Fibroblast of villous mesenchyme (primary cell): ENCODE results near the gene PIK3AP1. TPM values are rescaled to one million over a fixed set of nuclear protein-coding genes. Genes with fewer than 3 reads are reported as not detected.

Experiments
- DNase-seq: peaks from one replicate; pipeline ENCODE4 v3.0.0-alpha.2; 2010; ENCODE audit warnings: low read depth
- H3K4me3 ChIP-seq: 2 replicates; pipeline ENCODE4 v1.5.1; 2011; ENCODE audit warnings: low read depth, mild to moderate bottlenecking, low read length
- total RNA-seq: library from RNA; depleted of rRNA; stranded (reverse); fragments of >200 nt; gene quantifications from 2 replicates; pipeline ENCODE4 v1.2.3, GENCODE V29; 2012
- TF ChIP-seq, protein P1 (sequence below): IDR thresholded peaks from 2 replicates; pipeline ENCODE4 v1.5.1; 2012; ENCODE audit warnings: low read depth, mild to moderate bottlenecking, low read length; ENCODE audit not compliant: insufficient read depth

Gene PIK3AP1
- total RNA-seq, 1 donor: not detected

DNA sequence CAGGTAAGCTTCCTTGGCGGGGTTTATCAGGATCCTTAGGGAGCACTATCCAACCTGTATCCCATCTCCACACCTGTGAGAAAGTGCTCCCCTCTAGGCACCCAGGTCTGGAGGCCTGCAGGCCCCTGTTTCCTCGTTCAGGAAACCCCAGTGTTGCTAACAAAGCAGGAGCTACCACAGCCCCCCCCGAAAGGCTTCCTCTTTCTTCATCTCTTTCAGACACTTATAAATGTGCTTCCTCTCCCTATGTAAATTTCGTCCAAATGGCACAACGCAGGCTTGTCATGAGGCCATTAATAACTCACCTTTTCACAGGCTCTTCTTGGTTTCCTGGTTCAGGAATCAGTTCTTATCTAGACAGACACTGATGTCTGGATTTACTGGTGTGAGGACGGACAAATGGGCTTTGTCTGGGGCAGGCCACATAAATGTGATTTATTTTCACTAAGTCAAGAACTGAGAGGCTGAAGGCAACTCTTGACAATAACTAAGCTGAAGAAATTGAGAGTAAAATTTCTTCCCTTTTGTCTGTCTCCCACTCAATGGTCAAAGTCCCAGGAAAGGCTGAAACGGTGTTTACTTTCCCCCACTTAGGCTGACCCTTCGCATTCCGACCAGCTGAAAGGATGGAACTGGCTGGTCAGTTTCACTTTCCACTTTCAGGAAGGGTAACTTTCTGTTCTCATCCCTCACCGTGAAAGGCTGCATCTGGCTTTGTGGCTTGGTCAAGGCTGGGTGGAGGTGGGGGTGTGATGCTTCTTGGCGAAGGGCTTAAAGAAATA lies 46.8 kb downstream of the PIK3AP1 start:
- TF ChIP-seq, protein P1, sequence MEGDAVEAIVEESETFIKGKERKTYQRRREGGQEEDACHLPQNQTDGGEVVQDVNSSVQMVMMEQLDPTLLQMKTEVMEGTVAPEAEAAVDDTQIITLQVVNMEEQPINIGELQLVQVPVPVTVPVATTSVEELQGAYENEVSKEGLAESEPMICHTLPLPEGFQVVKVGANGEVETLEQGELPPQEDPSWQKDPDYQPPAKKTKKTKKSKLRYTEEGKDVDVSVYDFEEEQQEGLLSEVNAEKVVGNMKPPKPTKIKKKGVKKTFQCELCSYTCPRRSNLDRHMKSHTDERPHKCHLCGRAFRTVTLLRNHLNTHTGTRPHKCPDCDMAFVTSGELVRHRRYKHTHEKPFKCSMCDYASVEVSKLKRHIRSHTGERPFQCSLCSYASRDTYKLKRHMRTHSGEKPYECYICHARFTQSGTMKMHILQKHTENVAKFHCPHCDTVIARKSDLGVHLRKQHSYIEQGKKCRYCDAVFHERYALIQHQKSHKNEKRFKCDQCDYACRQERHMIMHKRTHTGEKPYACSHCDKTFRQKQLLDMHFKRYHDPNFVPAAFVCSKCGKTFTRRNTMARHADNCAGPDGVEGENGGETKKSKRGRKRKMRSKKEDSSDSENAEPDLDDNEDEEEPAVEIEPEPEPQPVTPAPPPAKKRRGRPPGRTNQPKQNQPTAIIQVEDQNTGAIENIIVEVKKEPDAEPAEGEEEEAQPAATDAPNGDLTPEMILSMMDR: no peak
- no peak overlapping the region for H3K4me3 ChIP-seq
- DNase-seq: peak; percentile 57

DNA sequence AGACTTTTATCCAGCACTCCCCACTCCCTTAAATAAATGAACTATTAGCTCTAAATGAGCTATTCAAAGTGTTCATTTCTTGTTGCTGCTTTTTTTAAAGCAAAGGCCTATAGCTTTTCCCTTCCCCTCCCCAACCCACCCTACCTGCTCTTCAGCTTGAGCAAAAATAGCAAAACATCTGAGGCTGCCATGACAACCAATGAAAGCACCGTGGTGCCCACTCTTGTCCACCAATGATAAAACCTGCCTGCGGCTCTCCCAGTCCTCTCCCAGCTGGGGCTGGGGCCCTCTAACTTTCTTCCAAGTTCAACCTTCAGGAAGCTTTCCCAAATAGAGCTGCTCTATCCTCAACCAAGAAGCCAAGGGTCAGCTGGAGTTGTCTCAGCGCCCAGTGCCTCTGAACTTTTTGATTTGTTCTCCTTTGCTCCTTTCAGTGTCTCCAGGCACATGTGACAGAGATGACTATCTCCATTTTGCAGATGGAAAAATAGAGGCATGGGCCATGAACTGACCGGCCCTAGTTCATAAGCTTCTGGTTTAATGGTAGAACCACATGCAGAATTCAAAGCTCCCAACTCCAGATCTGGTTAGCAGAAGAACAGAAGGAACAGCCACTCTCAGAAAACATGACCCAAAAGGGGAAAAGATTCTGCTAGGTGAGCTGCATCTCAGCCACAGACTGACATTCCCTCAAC lies 47.7 kb downstream of the PIK3AP1 start:
- H3K4me3 ChIP-seq: no peak overlapping the region
- TF ChIP-seq, protein P1: no peak
- no peak for DNase-seq

DNA sequence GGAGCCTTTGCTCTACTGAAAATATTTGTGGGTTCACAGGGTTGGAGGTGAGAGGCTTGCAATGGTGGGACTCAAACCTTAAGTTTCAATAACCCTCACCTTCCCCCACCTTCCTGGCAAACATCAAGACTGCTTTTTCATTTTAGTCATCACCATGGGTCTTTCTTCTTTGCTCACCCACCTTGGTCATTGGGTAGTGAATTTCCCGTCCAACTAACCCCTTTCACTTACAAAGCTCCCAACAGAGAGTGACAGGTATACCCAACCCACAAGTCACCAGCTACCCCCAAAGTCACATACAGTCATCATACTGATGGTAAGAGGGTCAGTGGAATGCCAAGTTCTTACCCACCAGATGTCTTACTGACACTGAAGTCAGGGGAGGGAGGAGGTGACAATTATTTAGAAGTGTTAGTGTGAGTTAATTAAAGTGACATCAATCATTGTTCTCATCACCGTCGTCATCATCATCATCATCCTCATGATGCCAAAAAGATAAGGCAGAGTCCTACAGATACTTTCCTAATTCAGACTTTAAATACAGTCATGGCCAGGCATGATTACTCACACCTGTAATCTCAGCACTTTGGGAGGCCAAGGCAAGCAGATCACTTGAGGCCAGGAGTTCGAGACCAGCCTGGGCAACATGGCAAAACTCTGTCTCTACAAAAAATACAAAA lies 49.0 kb downstream of the PIK3AP1 start:
- DNase-seq: no peak
- TF ChIP-seq, protein P1: no peak
- H3K4me3 ChIP-seq: no peak overlapping the region

DNA sequence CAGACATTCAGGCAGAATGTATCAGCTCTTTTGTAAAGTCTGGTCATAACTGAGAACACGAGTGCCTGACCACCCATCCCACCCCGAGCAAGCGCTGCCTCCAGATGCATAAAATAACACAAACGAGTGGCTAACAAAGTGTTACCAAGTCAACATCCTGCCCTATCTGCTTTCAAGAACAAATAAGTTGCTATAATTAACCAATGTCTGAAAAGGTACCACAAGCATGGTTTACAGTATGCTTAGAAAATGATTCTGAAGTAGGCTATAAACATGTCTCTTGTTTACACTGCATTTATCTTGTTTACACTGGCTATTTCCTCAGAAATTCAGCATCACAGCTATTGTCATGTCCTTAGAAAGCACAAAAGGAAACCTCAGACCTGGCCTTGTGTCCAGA lies 49.5 kb downstream of the PIK3AP1 start:
- TF ChIP-seq, protein P1: no peak
- DNase-seq: no peak
- H3K4me3 ChIP-seq: no peak overlapping the region

DNA sequence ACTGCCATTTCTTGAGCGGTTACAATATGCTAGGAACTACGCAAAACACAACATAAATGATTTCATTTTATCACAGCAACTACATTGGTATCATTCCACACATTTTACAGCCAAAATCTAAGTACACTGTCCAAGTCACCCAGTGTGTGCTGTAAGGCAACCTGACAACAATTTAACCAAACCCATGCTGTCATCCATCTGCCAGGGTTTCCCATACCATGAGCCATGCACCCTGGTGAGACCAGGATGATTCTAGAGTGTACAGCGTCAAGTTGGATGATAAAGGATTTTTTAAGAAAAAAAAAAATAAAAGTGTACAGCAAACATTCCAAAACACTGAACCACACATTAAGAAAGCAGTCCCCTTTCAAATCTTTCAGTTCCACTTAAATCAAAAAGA lies 52.9 kb downstream of the PIK3AP1 start:
- no peak overlapping the region for H3K4me3 ChIP-seq
- DNase-seq: no peak
- TF ChIP-seq, protein P1: no peak

DNA sequence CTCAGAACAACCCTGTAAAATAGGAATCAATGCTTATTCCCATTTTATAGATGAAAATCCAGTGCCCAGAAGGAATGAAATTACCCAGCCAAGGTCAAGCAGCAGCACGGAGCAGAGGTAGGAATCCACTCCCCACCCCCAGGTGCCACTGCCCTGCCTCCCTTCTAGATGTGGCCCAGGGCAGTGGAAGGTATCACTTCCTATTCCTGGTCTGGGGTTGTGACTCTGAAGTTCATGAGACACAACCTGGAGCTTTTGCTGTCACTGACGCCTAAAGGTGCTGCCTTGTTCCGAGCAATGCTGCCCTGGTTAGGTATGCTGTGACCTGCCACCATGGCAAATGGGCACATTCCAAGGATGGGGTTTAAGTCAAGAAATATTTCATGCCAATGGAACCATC lies 53.6 kb downstream of the PIK3AP1 start:
- TF ChIP-seq, protein P1: no peak
- H3K4me3 ChIP-seq: no peak overlapping the region
- no peak for DNase-seq
